KOPT-K1 (cell line): ENCODE data around the gene ANKRD9.

Experiments used
- H3K27ac ChIP-seq: fragments of 200-600 bp; sonication (generic); 2 replicates; pipeline ENCODE4 v1.5.1; 2016; ENCODE audit warnings: antibody characterized with exemption, mild to moderate bottlenecking, low read depth, low read length; ENCODE audit not compliant: poor library complexity, severe bottlenecking
- H3K36me3 ChIP-seq: fragments of 200-600 bp; sonication (generic); 2 replicates; pipeline ENCODE4 v1.5.1; 2017; ENCODE audit warnings: antibody characterized with exemption, mild to moderate bottlenecking, low read length, moderate library complexity; ENCODE audit not compliant: insufficient read depth
- H3K9me3 ChIP-seq: fragments of 200-600 bp; sonication (generic); 2 replicates; pipeline ENCODE4 v1.5.1; 2017; ENCODE audit warnings: antibody characterized with exemption, low read length, mild to moderate bottlenecking; ENCODE audit not compliant: insufficient read depth, poor library complexity, severe bottlenecking

Gene ANKRD9

GRCh38 chr14:102485693-102486512 is 23.7 kb downstream of the ANKRD9 start:
- no peaks in the 10 kb centered on the region for H3K36me3 ChIP-seq
- no peak overlapping the region for H3K27ac ChIP-seq
- H3K9me3 ChIP-seq, result no peaks in the 10 kb centered on the region

- H3K36me3 ChIP-seq, result no peaks in the 10 kb centered on the region
- H3K27ac ChIP-seq, result no peak overlapping the region
- H3K9me3 ChIP-seq, result no peaks in the 10 kb centered on the region
Observed at GRCh38 chr14:102484316-102484715, 25.3 kb downstream of the ANKRD9 start.

- Histone ChIP-seq H3K27ac (no peak overlapping the region), H3K9me3 (no peaks in the 10 kb centered on the region), H3K36me3 (no peaks in the 10 kb centered on the region)
Observed at GRCh38 chr14:102481791-102482238, 27.8 kb downstream of the ANKRD9 start.

- Histone ChIP-seq H3K27ac (no peak overlapping the region), H3K36me3 (no peaks in the 10 kb centered on the region), H3K9me3 (no peaks in the 10 kb centered on the region)
Observed at GRCh38 chr14:102481371-102481770, 28.2 kb downstream of the ANKRD9 start.

GRCh38 chr14:102479777-102480176 is 29.8 kb downstream of the ANKRD9 start:
- Histone ChIP-seq H3K36me3 (no peaks in the 10 kb centered on the region), H3K27ac (peak overlapping the region; percentile 18), H3K9me3 (no peaks in the 10 kb centered on the region)

GRCh38 chr14:102479107-102479506 is 30.5 kb downstream of the ANKRD9 start:
- H3K36me3 ChIP-seq, result no peaks in the 10 kb centered on the region
- H3K27ac ChIP-seq, result no peak overlapping the region
- H3K9me3 ChIP-seq, result no peaks in the 10 kb centered on the region

GRCh38 chr14:102474934-102475333 is 34.6 kb downstream of the ANKRD9 start:
- no peak overlapping the region for H3K27ac ChIP-seq
- H3K36me3 ChIP-seq, result no peaks in the 10 kb centered on the region
- no peaks in the 10 kb centered on the region for H3K9me3 ChIP-seq

GRCh38 chr14:102473559-102473958 is 36.0 kb downstream of the ANKRD9 start:
- Histone ChIP-seq H3K36me3 (no peaks in the 10 kb centered on the region), H3K9me3 (no peaks in the 10 kb centered on the region), H3K27ac (no peak overlapping the region)

- Histone ChIP-seq H3K9me3 (no peaks in the 10 kb centered on the region), H3K27ac (peak overlapping the region; percentile 29), H3K36me3 (no peaks in the 10 kb centered on the region)
Observed at GRCh38 chr14:102472791-102473150, 36.8 kb downstream of the ANKRD9 start.

GRCh38 chr14:102471921-102472790 is 37.4 kb downstream of the ANKRD9 start:
- Histone ChIP-seq H3K9me3 (no peaks in the 10 kb centered on the region), H3K27ac (peak overlapping the region; percentile 29), H3K36me3 (no peaks in the 10 kb centered on the region)

GRCh38 chr14:102469261-102469660 is 40.3 kb downstream of the ANKRD9 start:
- H3K9me3 ChIP-seq, result no peaks in the 10 kb centered on the region
- H3K36me3 ChIP-seq, result no peaks in the 10 kb centered on the region
- H3K27ac ChIP-seq, result no peak overlapping the region

- Histone ChIP-seq H3K36me3 (no peaks in the 10 kb centered on the region), H3K27ac (no peak overlapping the region), H3K9me3 (no peaks in the 10 kb centered on the region)
Observed at GRCh38 chr14:102464846-102465341, 44.7 kb downstream of the ANKRD9 start.

- Histone ChIP-seq H3K9me3 (no peaks in the 10 kb centered on the region), H3K27ac (no peak overlapping the region), H3K36me3 (no peaks in the 10 kb centered on the region)
Observed at GRCh38 chr14:102464006-102464405, 45.6 kb downstream of the ANKRD9 start.

GRCh38 chr14:102462391-102462790 is 47.2 kb downstream of the ANKRD9 start:
- no peak overlapping the region for H3K27ac ChIP-seq
- no peaks in the 10 kb centered on the region for H3K9me3 ChIP-seq
- no peaks in the 10 kb centered on the region for H3K36me3 ChIP-seq
